Measurements from ENCODE around the gene CHRND. TPM values are rescaled to one million over a fixed set of nuclear protein-coding genes. Genes with fewer than 3 reads are reported as not detected.

CHRND gene
- total and polyA plus RNA-seq, 2 of the 4 experiments (the other 2 are of a cell fraction), result not detected

DNA sequence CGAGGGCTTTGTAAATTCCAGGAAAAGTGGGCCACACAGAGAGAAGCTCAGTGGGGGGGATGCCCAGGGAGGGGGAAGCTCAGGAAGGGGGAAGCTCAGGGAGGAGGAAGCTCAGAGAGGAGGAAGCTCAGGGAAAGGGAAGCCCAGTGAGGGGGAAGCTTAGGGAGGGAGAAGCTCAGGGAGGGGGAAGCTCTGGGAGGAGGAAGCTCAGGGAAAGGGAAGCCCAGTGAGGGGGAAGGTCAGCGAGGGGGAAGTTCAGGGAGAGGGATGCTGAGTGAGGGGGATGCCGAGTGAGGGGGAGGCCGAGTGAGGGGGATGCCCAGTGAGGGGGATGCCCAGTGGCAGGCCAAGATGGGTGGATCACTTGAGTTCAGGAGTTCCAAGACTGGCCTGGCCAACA is 12.7 kb downstream of the CHRND start:
- no peak overlapping the region for H4K8ac ChIP-seq (ENCODE audit: low read depth in 2 of 2, low read length in 2 of 2)
- H3K36me3 ChIP-seq (ENCODE audit: control insufficient read depth, insufficient read depth, low read length), result no peaks in the 10 kb centered on the region
- DNase-seq (no peak), ATAC-seq (ENCODE audit: low read depth) (no peak)
- H2BK15ac ChIP-seq (ENCODE audit: low read depth, low read length), result no peak overlapping the region
- H2BK120ac ChIP-seq (ENCODE audit: low read depth, low read length), result no peak overlapping the region
- H3K4me1 ChIP-seq (ENCODE audit: control insufficient read depth, insufficient read depth, low read length), result no peaks in the 10 kb centered on the region; the same call in 1 of the 2 replicates
- no peak overlapping the region for H2BK20ac ChIP-seq (ENCODE audit: low read depth, low read length)
- H3K23ac ChIP-seq (ENCODE audit: low read depth, low read length), result no peak overlapping the region
- ChIA-PET POLR2A (ENCODE audit: unreplicated experiment) (no interaction called here), CTCF (interaction anchor here (0.7 kb wide), 1 partner anchor 512 kb away, joined by 7 read pairs; no protein-coding TSS in a partner anchor)
- 0 out of 2 replicates have a peak, but pooled peaks cover 3% of the 10 kb centered on the region for H3K9me1 ChIP-seq (ENCODE audit: insufficient read depth, low read length)
- H2AK9ac ChIP-seq (replicated peaks; ENCODE audit: low read depth, low read length, poor library complexity), result no peak overlapping the region
- TF ChIP-seq MXI1 (IDR thresholded peaks at IDR 0.05; ENCODE audit: borderline replicate concordance, low read depth, low read length), result no peak
- TF ChIP-seq POLR2A (IDR thresholded peaks at IDR 0.05; ENCODE audit: low read depth, low read length), result no peak
- TF ChIP-seq RFX5 (IDR thresholded peaks at IDR 0.05; ENCODE audit: low read depth, low read length), result no peak
- TF ChIP-seq CEBPB (IDR thresholded peaks at IDR 0.05; ENCODE audit: low read depth, low read length), result no peak
- TF ChIP-seq RAD21 (IDR thresholded peaks at IDR 0.05; ENCODE audit: low read length), result no peak
- TF ChIP-seq MAZ (IDR thresholded peaks at IDR 0.05; ENCODE audit: borderline replicate concordance, low read depth, low read length), result no peak
- TF ChIP-seq MAFK (IDR thresholded peaks at IDR 0.05; ENCODE audit: low read depth, low read length), result no peak
- TF ChIP-seq, protein P1, sequence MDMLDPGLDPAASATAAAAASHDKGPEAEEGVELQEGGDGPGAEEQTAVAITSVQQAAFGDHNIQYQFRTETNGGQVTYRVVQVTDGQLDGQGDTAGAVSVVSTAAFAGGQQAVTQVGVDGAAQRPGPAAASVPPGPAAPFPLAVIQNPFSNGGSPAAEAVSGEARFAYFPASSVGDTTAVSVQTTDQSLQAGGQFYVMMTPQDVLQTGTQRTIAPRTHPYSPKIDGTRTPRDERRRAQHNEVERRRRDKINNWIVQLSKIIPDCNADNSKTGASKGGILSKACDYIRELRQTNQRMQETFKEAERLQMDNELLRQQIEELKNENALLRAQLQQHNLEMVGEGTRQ (IDR thresholded peaks at IDR 0.05; ENCODE audit: low read depth, low read length), result no peak
- no peak for TF ChIP-seq RCOR1 (IDR thresholded peaks at IDR 0.05; ENCODE audit: insufficient replicate concordance, low read length)
- no peak for TF ChIP-seq CHD1 (IDR thresholded peaks at IDR 0.05; ENCODE audit: low read depth, low read length)
- TF ChIP-seq BHLHE40 (IDR thresholded peaks at IDR 0.05; ENCODE audit: low read depth, low read length), result no peak
- TF ChIP-seq, protein P2, sequence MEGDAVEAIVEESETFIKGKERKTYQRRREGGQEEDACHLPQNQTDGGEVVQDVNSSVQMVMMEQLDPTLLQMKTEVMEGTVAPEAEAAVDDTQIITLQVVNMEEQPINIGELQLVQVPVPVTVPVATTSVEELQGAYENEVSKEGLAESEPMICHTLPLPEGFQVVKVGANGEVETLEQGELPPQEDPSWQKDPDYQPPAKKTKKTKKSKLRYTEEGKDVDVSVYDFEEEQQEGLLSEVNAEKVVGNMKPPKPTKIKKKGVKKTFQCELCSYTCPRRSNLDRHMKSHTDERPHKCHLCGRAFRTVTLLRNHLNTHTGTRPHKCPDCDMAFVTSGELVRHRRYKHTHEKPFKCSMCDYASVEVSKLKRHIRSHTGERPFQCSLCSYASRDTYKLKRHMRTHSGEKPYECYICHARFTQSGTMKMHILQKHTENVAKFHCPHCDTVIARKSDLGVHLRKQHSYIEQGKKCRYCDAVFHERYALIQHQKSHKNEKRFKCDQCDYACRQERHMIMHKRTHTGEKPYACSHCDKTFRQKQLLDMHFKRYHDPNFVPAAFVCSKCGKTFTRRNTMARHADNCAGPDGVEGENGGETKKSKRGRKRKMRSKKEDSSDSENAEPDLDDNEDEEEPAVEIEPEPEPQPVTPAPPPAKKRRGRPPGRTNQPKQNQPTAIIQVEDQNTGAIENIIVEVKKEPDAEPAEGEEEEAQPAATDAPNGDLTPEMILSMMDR (conservative IDR thresholded peaks at IDR 0.05; ENCODE audit: low read depth, low read length), result no peak
- TF ChIP-seq, protein P3, sequence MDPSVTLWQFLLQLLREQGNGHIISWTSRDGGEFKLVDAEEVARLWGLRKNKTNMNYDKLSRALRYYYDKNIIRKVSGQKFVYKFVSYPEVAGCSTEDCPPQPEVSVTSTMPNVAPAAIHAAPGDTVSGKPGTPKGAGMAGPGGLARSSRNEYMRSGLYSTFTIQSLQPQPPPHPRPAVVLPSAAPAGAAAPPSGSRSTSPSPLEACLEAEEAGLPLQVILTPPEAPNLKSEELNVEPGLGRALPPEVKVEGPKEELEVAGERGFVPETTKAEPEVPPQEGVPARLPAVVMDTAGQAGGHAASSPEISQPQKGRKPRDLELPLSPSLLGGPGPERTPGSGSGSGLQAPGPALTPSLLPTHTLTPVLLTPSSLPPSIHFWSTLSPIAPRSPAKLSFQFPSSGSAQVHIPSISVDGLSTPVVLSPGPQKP (IDR thresholded peaks at IDR 0.05; ENCODE audit: borderline replicate concordance, low read depth, low read length), result no peak
- no peak for TF ChIP-seq NFE2L2 (IDR thresholded peaks at IDR 0.05; ENCODE audit: low read depth, low read length)
- H3K14ac ChIP-seq (replicated peaks; ENCODE audit: low read depth, low read length), result no peak overlapping the region
- no CpG with 5 or more reads among the region's 4 CpGs for WGBS, 2 experiments (ENCODE audit: extremely low coverage in 2 of 2, insufficient read length in 1 of 2)
- H4K91ac ChIP-seq (ENCODE audit: insufficient read depth, low read depth, low read length), result no peak overlapping the region
- H3K9ac ChIP-seq (ENCODE audit: low read depth, low read length), result no peak overlapping the region
- H2BK5ac ChIP-seq (ENCODE audit: low read depth, low read length, poor library complexity, severe bottlenecking), result no peak overlapping the region
- no peak overlapping the region for H2AFZ ChIP-seq (replicated peaks; ENCODE audit: low read length, poor library complexity)
- intact Hi-C loops (cut with micrococcal nuclease), result no loop called here
- dilution Hi-C loops (cut with HindIII; ENCODE audit: low sequenced_read_pairs, unreplicated experiment), result no loop called here
- no peak overlapping the region for H3K4me2 ChIP-seq (ENCODE audit: low read depth, low read length)
- in situ Hi-C loops (cut with MboI; ENCODE audit: low sequenced_read_pairs), result no loop called here
- no peak overlapping the region for H4K5ac ChIP-seq (ENCODE audit: low read depth, low read length)
- H3K27ac ChIP-seq (ENCODE audit: insufficient read depth, low read length), result no peak overlapping the region
- no peaks in the 10 kb centered on the region; the same call in 1 of the 2 replicates for H4K20me1 ChIP-seq (ENCODE audit: insufficient read depth, low read length)
- no peak overlapping the region for H2AK5ac ChIP-seq (ENCODE audit: low read depth, low read length)
- H3K27me3 ChIP-seq (ENCODE audit: control insufficient read depth, insufficient read depth, low read length), result peaks cover 17% of the 10 kb centered on the region
- peaks cover 6% of the 10 kb centered on the region for H3K9me3 ChIP-seq (ENCODE audit: control insufficient read depth, insufficient read depth, low read length)
- no peaks in the 10 kb centered on the region for H3K79me1 ChIP-seq (ENCODE audit: low read depth in 1 of 2, low read length in 2 of 2)
- H3K4ac ChIP-seq (ENCODE audit: low read depth, low read length), result no peak overlapping the region
- H3K56ac ChIP-seq (ENCODE audit: extremely low read depth, insufficient read depth, low read length), result no peak overlapping the region
- no TSS peak for BruUV-seq (replicated peaks)
- H3K18ac ChIP-seq (ENCODE audit: low read depth, low read length), result no peak overlapping the region
- H3K4me3 ChIP-seq (ENCODE audit: insufficient read depth, low read depth, low read length), result no peak overlapping the region
